Parathyroid adenoma (tissue), 2 donors: Measurements from ENCODE around the gene SLC2A6.

ENCODE experiments used
- H2AFZ ChIP-seq: fragments of 300-600 bp; sonication (generic); one replicate; pipeline ENCODE4 v1.7.0; 2017; ENCODE audit warnings: antibody characterized with exemption, mild to moderate bottlenecking
- H3K27ac ChIP-seq: fragments of 300-600 bp; sonication (generic); one replicate; pipeline ENCODE4 v1.7.0; 2017
- H3K27me3 ChIP-seq: fragments of 300-600 bp; sonication (generic); one replicate; pipeline ENCODE4 v1.7.0; 2017; ENCODE audit warnings: low read length; ENCODE audit not compliant: control insufficient read depth, insufficient read depth
- H3K36me3 ChIP-seq: fragments of 300-600 bp; sonication (generic); one replicate; pipeline ENCODE4 v1.7.0; 2017; ENCODE audit warnings: low read length; ENCODE audit not compliant: control insufficient read depth, insufficient read depth
- H3K4me1 ChIP-seq: fragments of 300-600 bp; sonication (generic); one replicate; pipeline ENCODE4 v1.7.0; 2017; ENCODE audit warnings: control low read depth
- H3K4me2 ChIP-seq: fragments of 300-600 bp; sonication (generic); one replicate; pipeline ENCODE4 v1.7.0; 2017; ENCODE audit warnings: low read length
- H3K4me3 ChIP-seq: fragments of 300-600 bp; sonication (generic); one replicate; pipeline ENCODE4 v1.7.0; 2017; ENCODE audit warnings: low read depth, low read length
- H3K79me2 ChIP-seq: fragments of 300-600 bp; sonication (generic); one replicate; pipeline ENCODE4 v1.7.0; 2017; ENCODE audit warnings: control low read depth
- H3K9ac ChIP-seq: fragments of 300-600 bp; sonication (generic); one replicate; pipeline ENCODE4 v1.7.0; 2017; ENCODE audit warnings: mild to moderate bottlenecking
- H3K9me3 ChIP-seq: fragments of 300-600 bp; sonication (generic); one replicate; pipeline ENCODE4 v1.7.0; 2017; ENCODE audit warnings: low read length; ENCODE audit not compliant: control insufficient read depth
- CTCF ChIP-seq: fragments of 300-600 bp; sonication (generic); IDR thresholded peaks from one replicate; pipeline ENCODE4 v1.7.0; 2017; ENCODE audit warnings: antibody characterized with exemption, mild to moderate bottlenecking
- donor health status: primary hyperparathyroidism.

The SLC2A6 gene

DNA sequence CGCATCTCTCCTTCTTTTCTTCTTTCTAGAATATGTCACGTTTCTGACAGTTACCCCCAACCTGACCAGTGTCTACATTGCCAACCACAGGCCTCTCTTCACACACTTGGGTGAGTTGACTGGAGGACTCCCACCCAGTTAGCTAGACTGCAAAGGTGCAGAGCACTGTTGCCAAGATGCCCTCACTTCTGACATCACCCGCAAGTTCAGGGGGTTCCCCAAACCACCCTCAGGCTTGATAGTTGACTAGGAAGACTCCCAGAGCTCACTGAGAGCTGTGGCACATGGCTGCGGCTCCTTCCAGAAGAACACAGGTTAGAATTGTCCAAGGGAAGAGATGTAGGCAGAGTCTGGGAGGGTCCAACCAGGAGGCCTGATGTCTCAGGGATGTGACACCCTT is 39.6 kb downstream of the SLC2A6 start:
- H3K27ac ChIP-seq = no peak overlapping the region
- TF ChIP-seq CTCF = no peak
- no peak overlapping the region for H3K9ac ChIP-seq
- no peak overlapping the region for H3K4me3 ChIP-seq
- no peaks in the 10 kb centered on the region for H3K79me2 ChIP-seq
- H3K36me3 ChIP-seq = no peaks in the 10 kb centered on the region
- H3K27me3 ChIP-seq = no peaks in the 10 kb centered on the region
- no peaks in the 10 kb centered on the region for H3K4me1 ChIP-seq
- H3K9me3 ChIP-seq = no peaks in the 10 kb centered on the region
- H3K4me2 ChIP-seq = no peak overlapping the region
- H2AFZ ChIP-seq = no peak overlapping the region

- Histone ChIP-seq H3K36me3 (no peaks in the 10 kb centered on the region), H3K4me2 (no peak overlapping the region), H3K9ac (no peak overlapping the region), H3K4me3 (no peak overlapping the region), H3K27ac (no peak overlapping the region), H3K27me3 (no peaks in the 10 kb centered on the region), H3K79me2 (no peaks in the 10 kb centered on the region), H2AFZ (no peak overlapping the region), H3K9me3 (no peaks in the 10 kb centered on the region), H3K4me1 (no peaks in the 10 kb centered on the region)
- no peak for TF ChIP-seq CTCF
These were observed 41.0 kb downstream of the SLC2A6 start for GRCh38 chr9:133437753-133438531.

- H2AFZ ChIP-seq = no peak overlapping the region
- no peaks in the 10 kb centered on the region for H3K9me3 ChIP-seq
- no peak overlapping the region for H3K27ac ChIP-seq
- no peak overlapping the region for H3K4me2 ChIP-seq
- no peaks in the 10 kb centered on the region for H3K4me1 ChIP-seq
- no peak overlapping the region for H3K4me3 ChIP-seq
- no peaks in the 10 kb centered on the region for H3K27me3 ChIP-seq
- no peak overlapping the region for H3K9ac ChIP-seq
- no peak for TF ChIP-seq CTCF
- H3K79me2 ChIP-seq = no peaks in the 10 kb centered on the region
- no peaks in the 10 kb centered on the region for H3K36me3 ChIP-seq
These were observed 42.2 kb downstream of the SLC2A6 start for GRCh38 chr9:133436681-133437080.

DNA sequence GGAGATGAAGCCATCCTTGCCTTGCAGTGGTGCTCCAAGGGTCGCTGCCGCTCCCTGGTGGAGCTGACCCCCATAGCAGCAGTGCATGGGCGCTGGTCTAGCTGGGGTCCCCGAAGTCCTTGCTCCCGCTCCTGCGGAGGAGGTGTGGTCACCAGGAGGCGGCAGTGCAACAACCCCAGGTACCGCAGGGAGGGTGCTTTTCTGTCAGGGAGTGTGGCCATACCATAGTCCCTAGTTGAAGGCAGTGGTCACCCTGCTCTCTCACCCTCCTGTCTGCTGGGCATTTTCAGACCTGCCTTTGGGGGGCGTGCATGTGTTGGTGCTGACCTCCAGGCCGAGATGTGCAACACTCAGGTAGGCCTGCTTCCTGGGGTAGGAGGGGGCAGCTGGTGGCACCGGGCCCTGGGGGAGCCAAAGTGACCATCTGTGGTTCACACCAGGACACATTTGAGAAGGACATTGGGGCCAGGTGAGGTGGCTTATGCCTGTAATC is 45.5 kb downstream of the SLC2A6 start:
- TF ChIP-seq CTCF = no peak
- no peaks in the 10 kb centered on the region for H3K9me3 ChIP-seq
- no peak overlapping the region for H3K4me2 ChIP-seq
- H2AFZ ChIP-seq = no peak overlapping the region
- H3K27ac ChIP-seq = no peak overlapping the region
- H3K36me3 ChIP-seq = no peaks in the 10 kb centered on the region
- H3K27me3 ChIP-seq = no peaks in the 10 kb centered on the region
- H3K4me3 ChIP-seq = no peak overlapping the region
- no peaks in the 10 kb centered on the region for H3K79me2 ChIP-seq
- H3K4me1 ChIP-seq = no peaks in the 10 kb centered on the region
- no peak overlapping the region for H3K9ac ChIP-seq

DNA sequence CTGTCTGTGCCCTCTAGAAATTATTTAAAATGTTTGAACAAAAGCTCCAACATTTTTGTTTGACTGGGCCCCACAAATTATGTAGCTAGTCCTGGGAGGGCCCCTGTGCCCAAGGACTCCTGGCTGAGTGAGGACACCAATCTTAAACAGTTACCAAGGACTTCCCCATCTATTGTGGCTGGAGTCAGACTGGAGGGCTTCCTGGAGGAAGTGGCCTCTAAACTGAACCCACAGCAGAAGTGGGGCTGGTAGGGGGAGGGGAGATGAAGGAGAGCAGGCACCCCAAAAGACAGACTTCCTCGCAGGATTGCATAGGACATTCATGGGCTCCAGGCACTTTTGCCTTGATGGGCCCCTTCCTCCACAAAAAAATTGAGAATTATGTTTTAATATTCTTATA is 48.7 kb downstream of the SLC2A6 start:
- Histone ChIP-seq H3K27me3 (no peaks in the 10 kb centered on the region), H3K9ac (no peak overlapping the region), H2AFZ (no peak overlapping the region), H3K27ac (no peak overlapping the region), H3K79me2 (no peaks in the 10 kb centered on the region), H3K36me3 (no peaks in the 10 kb centered on the region), H3K4me3 (no peak overlapping the region), H3K4me2 (no peak overlapping the region), H3K4me1 (no peaks in the 10 kb centered on the region), H3K9me3 (no peaks in the 10 kb centered on the region)
- TF ChIP-seq CTCF = no peak
